Fibroblast of upper back skin (primary cell): Measurements from ENCODE around the gene EEF1AKMT2.

ENCODE experiments used
- DNase-seq: peaks from one replicate; pipeline ENCODE4 v3.0.0-alpha.2; 2013

EEF1AKMT2 gene

DNA sequence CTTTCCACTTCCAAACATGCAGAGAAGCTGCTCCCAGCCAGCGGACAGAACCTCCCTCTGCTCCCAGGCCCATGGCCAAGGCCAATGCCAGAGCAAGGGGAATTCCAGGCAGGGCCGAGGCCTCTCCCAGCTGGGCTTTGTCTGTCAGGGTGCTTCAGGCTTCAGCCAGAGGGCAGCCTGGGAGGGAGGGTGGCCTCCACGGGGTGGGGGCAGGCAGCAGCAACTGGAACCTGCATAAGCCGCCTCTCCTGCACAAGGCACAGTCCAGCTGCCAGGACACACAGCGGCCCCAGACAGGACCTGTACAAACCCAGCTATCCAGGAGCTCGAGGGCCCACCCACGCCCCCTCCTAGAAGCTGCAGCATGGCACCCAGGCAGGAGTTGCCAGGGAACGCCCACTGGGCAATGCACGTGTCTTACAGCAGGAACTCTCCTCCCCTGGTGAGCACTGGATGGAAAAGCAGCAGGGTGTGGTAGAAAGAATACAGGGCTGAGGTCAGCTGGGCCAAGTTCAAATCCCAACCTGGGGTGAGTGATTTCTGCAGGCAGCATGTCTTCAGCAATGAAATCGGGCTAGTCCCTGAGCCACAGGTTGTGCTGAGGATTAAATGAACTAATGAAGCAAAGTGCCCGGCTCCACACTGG, 55.1 kb downstream of the EEF1AKMT2 start:
- no peak for DNase-seq

GRCh38 chr10:124735491-124736286, 56.0 kb downstream of the EEF1AKMT2 start:
- no peak for DNase-seq

- DNase-seq: no peak
Measured at GRCh38 chr10:124734311-124735166, 57.1 kb downstream of the EEF1AKMT2 start.

- no peak for DNase-seq
Measured at GRCh38 chr10:124733571-124734245, 58.0 kb downstream of the EEF1AKMT2 start.

DNA sequence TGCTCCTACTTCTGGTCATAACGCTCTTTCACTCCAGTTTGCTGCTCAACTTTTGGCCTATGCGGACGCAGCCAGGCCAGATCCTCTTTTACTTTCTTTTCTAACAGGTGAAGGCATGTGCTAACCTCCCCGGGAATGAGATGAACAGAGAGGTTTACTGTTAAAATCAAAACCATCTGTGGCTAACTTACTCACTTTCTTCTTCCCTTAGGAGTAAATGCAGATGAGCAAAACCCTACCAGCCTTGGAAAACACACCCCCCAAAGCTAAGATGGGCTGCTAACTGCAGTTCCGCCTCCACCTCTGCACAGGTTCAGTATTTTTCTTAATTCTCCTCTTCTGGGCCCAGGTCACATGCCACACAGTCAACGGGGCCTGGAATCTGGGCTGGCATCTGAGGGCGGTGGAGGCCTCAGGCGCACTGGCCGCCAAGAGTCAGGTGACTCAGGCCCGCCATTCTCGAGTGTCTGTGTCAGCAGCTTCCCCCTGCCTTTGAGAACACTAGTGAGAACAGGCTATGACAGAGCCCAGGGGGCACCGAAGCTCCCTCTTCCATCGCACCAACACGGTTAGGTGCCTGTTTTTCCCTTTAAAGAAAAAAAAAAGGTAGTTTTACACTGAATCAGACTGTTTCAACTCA, 58.6 kb downstream of the EEF1AKMT2 start:
- DNase-seq: no peak

DNA sequence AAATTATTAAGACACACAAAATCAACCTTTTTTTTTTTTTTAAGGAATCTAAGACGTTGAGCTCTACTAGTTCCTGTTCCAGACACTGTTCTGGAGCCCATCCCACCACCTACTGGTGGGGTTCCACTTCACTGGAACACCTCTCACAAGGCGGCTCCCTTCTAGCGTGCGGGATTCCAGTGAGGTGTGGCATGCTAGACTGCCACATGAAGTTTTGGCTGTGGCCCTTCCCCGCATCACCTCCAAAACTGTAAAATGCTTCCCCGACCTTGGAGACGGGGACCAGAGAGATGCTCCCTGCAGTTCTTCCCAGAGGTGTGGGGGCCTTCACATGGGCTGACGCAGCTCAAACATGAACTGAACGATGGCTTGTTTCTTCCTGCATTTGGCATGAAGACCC, 60.1 kb downstream of the EEF1AKMT2 start:
- no peak for DNase-seq

- no peak for DNase-seq
Measured at GRCh38 chr10:124730790-124731189, 60.9 kb downstream of the EEF1AKMT2 start.

GRCh38 chr10:124728830-124729661, 62.6 kb downstream of the EEF1AKMT2 start:
- DNase-seq: no peak

GRCh38 chr10:124728071-124728829, 63.4 kb downstream of the EEF1AKMT2 start:
- DNase-seq: no peak

DNA sequence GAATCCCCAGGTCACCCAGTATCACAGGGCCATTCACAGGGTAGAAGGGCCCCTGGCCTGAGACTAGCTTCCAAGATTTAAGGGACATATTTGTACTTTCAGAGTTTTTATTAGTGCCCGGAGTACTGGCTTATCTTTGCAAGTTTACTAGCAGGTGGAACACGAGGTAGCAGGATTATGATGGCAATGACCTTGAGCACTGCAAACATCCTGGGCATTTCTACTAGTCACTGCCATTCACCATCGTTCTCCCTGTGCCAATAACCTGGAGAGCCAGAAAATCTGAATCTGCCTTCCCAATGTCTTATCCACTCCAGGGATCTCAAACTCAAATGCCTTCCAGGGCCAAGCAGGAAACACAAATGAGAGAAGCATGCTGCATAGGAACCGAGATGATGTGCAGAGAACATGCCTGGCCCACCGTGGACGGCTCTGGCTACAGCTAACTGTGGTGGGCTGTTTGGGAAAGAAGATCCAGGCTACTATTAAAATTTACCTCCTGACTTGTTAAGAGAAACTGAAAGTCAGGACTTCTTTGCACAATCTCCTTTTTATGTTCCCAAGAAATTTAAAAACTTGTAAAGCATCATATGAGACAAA, 64.2 kb downstream of the EEF1AKMT2 start:
- DNase-seq: no peak

DNA sequence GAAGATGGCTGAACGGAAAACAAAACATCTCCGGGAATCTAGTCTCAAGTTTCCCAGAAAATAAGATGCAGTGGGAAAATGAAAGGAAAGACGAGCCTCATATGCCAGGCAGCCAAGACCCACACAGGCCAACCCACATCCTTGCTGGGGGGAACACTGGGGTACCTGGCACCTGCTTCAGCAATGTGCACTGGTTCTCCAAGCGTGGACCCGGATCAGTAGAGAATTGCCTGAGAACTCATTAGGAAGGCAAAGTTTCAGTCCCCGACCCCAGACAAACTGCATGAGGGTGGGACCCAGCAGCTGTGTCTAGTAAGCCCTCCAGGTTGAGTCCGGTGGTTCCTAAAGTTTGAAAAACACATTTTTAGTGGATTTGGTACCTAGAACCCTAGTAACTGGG, 65.9 kb downstream of the EEF1AKMT2 start:
- no peak for DNase-seq

- no peak for DNase-seq
Measured at GRCh38 chr10:124725171-124725631, 66.5 kb downstream of the EEF1AKMT2 start.

- DNase-seq: no peak
Measured at GRCh38 chr10:124724279-124725027, 67.2 kb downstream of the EEF1AKMT2 start.

DNA sequence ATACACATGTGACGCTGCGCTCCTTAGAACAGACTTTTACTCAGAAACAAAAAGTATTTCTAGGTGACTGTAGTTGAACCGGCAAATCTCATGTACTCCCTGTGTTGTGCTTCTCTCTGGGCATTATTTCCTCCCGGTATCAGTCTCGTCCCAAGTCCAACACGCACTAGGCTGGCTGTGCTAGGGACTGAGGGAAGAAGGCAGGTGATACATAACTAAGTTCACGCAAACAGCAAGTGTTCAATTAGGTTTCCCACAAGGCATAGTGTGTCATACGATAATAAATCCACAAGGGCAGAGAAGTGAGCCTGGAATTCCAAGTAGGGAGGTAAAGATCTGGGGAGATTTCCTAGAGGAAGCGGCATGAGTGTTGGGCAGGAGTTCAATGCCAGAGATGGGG, 67.9 kb downstream of the EEF1AKMT2 start:
- DNase-seq: no peak

GRCh38 chr10:124722798-124723783, 68.6 kb downstream of the EEF1AKMT2 start:
- no peak for DNase-seq

DNA sequence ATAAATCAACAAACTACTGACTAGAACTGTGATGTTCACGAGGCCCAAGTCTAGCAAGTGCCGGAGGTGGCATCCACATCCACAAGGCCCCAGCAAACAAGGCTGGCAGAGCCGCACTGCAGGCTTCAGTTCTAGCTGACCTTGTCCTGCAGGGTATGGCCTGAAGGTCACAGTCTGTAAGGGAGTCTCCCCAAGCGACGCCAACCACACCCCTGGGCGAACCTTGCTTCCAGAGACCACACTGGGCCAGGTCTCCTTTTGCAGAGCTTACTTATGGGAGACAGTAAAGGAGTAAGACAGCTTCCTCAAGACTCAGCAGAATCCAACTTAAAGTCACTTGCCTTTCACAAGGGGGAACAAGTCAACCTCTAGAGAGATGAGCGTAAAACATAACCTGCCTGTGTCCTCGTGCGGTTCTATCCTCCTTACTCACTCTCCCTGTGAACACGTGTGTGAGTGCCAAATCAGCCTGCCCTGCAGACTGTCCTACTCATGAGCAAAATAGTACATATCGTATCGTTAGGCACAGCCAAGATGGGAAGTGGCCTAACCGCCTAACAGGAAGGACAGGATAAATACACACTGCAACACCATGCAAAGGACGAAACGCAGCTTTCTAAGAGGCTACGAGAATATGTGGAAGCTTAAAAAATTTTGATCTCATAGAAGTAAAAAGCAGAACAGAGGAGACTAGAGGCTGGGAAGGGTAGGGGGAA, 70.2 kb downstream of the EEF1AKMT2 start:
- no peak for DNase-seq

GRCh38 chr10:124719213-124719851, 72.4 kb downstream of the EEF1AKMT2 start:
- peak; percentile 48 for DNase-seq
